NCI-H1694 treated with DMSO at 0.1 percent for 48 hours (cell line): Measurements from ENCODE around the gene USP17L22.
"Not testable (repeated sequence)": the region's sequence is repeated elsewhere in the genome, so short reads cannot be mapped to it uniquely, and the experiment has no call there.

Source experiments
- DNase-seq: peaks from one replicate; lab custom pipeline; 2025; lab: John Stamatoyannopoulos, UW

The USP17L22 gene, protein sequence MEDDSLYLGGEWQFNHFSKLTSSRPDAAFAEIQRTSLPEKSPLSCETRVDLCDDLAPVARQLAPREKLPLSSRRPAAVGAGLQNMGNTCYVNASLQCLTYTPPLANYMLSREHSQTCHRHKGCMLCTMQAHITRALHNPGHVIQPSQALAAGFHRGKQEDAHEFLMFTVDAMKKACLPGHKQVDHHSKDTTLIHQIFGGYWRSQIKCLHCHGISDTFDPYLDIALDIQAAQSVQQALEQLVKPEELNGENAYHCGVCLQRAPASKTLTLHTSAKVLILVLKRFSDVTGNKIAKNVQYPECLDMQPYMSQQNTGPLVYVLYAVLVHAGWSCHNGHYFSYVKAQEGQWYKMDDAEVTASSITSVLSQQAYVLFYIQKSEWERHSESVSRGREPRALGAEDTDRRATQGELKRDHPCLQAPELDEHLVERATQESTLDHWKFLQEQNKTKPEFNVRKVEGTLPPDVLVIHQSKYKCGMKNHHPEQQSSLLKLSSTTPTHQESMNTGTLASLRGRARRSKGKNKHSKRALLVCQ

DNA sequence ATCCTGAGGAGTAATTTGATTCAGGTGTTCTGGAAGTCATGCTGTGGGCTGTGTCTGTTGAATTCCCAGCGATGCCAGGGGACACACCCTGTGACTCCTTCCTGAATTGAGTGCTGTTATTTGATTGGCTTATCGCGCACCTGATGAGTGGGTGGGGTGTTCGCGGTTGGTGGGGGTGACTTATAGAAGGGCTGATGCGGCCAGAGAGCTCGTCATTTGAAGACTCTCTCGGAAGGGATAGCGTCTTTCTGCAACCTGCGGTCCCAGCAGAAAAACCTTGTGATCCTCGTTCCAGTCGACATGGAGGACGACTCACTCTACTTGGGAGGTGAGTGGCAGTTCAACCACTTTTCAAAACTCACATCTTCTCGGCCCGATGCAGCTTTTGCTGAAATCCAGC, at the start of gene USP17L22:
Gene USP17L22 (plus strand): TSS at position 301 of the 400 bp plus-strand sequence. CDS start 0 bp downstream, at position 301.
- DNase-seq = not testable (repeated sequence)

DNA sequence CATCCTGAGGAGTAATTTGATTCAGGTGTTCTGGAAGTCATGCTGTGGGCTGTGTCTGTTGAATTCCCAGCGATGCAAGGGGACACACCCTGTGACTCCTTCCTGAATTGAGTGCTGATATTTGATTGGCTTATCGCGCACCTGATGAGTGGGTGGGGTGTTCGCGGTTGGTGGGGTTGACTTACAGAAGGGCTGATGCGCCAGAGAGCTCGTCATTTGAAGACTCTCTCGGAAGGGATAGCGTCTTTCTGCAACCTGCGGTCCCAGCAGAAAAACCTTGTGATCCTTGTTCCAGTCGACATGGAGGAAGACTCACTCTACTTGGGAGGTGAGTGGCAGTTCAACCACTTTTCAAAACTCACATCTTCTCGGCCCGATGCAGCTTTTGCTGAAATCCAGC, 47.6 kb upstream of the USP17L22 start, which contains the start of gene USP17L12:
Gene USP17L12 (plus strand): TSS at position 301 of the 400 bp plus-strand sequence. CDS start 0 bp downstream, at position 301.
- not testable (repeated sequence) for DNase-seq

DNA sequence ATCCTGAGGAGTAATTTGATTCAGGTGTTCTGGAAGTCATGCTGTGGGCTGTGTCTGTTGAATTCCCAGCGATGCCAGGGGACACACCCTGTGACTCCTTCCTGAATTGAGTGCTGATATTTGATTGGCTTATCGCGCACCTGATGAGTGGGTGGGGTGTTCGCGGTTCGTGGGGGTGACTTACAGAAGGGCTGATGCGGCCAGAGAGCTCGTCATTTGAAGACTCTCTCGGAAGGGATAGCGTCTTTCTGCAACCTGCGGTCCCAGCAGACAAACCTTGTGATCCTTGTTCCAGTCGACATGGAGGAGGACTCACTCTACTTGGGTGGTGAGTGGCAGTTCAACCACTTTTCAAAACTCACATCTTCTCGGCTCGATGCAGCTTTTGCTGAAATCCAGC, 42.8 kb upstream of the USP17L22 start, which contains the start of gene USP17L13:
Gene USP17L13 (plus strand): TSS at position 301 of the 400 bp plus-strand sequence. CDS start 0 bp downstream, at position 301.
- DNase-seq = not testable (repeated sequence)

DNA sequence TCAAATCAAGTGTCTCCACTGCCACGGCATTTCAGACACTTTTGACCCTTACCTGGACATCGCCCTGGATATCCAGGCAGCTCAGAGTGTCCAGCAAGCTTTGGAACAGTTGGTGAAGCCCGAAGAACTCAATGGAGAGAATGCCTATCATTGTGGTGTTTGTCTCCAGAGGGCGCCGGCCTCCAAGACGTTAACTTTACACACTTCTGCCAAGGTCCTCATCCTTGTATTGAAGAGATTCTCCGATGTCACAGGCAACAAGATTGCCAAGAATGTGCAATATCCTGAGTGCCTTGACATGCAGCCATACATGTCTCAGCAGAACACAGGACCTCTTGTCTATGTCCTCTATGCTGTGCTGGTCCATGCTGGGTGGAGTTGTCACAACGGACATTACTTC, 37.2 kb upstream of the USP17L22 start:
- not testable (repeated sequence) for DNase-seq

DNA sequence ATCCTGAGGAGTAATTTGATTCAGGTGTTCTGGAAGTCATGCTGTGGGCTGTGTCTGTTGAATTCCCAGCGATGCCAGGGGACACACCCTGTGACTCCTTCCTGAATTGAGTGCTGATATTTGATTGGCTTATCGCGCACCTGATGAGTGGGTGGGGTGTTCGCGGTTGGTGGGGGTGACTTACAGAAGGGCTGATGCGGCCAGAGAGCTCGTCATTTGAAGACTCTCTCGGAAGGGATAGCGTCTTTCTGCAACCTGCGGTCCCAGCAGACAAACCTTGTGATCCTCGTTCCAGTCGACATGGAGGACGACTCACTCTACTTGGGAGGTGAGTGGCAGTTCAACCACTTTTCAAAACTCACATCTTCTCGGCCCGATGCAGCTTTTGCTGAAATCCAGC, 33.3 kb upstream of the USP17L22 start, which contains the start of gene USP17L15:
Gene USP17L15 (plus strand): TSS at position 301 of the 400 bp plus-strand sequence. CDS start 0 bp downstream, at position 301.
- not testable (repeated sequence) for DNase-seq

DNA sequence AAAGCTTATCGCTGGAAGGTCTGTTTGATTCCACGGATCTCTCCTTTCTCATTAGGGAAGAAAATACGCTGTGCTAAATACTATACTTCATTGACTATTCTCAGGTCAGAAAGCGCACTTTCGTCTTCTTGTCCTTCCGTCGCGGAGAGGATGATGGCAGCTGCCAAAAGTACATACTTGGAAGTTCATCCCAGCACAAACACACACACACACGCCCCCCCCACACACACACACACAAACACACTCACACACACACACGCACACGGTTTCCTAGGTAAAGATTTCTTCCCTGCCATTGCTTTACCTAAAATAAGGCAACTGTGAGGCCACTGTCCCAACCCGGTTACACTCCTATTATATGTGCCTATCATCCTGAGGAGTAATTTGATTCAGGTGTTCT, 29.0 kb upstream of the USP17L22 start:
- not testable (repeated sequence) for DNase-seq

DNA sequence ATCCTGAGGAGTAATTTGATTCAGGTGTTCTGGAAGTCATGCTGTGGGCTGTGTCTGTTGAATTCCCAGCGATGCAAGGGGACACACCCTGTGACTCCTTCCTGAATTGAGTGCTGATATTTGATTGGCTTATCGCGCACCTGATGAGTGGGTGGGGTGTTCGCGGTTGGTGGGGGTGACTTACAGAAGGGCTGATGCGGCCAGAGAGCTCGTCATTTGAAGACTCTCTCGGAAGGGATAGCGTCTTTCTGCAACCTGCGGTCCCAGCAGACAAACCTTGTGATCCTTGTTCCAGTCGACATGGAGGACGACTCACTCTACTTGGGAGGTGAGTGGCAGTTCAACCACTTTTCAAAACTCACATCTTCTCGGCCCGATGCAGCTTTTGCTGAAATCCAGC, 23.8 kb upstream of the USP17L22 start, which contains the start of gene USP17L17:
Gene USP17L17 (plus strand): TSS at position 301 of the 400 bp plus-strand sequence. CDS start 0 bp downstream, at position 301.
- not testable (repeated sequence) for DNase-seq

DNA sequence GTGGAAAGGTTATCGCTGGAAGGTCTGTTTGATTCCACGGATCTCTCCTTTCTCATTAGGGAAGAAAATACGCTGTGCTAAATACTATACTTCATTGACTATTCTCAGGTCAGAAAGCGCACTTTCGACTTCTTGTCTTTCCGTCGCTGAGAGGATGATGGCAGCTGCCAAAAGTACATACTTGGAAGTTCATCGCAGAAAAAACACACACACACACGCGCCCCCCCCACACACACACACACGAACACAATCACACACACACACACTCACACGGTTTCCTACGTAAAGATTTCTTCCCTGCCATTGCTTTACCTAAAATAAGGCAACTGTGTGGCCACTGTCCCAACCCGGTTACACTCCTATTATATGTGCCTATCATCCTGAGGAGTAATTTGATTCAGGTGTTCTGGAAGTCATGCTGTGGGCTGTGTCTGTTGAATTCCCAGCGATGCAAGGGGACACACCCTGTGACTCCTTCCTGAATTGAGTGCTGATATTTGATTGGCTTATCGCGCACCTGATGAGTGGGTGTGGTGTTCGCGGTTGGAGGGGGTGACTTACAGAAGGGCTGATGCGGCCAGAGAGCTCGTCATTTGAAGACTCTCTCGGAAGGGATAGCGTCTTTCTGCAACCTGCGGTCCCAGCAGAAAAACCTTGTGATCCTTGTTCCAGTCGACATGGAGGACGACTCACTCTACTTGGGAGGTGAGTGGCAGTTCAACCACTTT, 19.3 kb upstream of the USP17L22 start, which contains the start of gene USP17L18:
Gene USP17L18 (plus strand): TSS at position 678 of the 728 bp plus-strand sequence. CDS start 0 bp downstream, at position 678.
- not testable (repeated sequence) for DNase-seq

DNA sequence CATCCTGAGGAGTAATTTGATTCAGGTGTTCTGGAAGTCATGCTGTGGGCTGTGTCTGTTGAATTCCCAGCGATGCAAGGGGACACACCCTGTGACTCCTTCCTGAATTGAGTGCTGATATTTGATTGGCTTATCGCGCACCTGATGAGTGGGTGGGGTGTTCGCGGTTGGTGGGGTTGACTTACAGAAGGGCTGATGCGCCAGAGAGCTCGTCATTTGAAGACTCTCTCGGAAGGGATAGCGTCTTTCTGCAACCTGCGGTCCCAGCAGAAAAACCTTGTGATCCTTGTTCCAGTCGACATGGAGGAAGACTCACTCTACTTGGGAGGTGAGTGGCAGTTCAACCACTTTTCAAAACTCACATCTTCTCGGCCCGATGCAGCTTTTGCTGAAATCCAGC, 14.3 kb upstream of the USP17L22 start, which contains the start of gene USP17L19:
Gene USP17L19 (plus strand): TSS at position 301 of the 400 bp plus-strand sequence. CDS start 0 bp downstream, at position 301.
- DNase-seq = not testable (repeated sequence)

DNA sequence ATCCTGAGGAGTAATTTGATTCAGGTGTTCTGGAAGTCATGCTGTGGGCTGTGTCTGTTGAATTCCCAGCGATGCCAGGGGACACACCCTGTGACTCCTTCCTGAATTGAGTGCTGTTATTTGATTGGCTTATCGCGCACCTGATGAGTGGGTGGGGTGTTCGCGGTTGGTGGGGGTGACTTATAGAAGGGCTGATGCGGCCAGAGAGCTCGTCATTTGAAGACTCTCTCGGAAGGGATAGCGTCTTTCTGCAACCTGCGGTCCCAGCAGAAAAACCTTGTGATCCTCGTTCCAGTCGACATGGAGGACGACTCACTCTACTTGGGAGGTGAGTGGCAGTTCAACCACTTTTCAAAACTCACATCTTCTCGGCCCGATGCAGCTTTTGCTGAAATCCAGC, 9.6 kb upstream of the USP17L22 start, which contains the start of gene USP17L20:
Gene USP17L20 (plus strand): TSS at position 301 of the 400 bp plus-strand sequence. CDS start 0 bp downstream, at position 301.
- not testable (repeated sequence) for DNase-seq

DNA sequence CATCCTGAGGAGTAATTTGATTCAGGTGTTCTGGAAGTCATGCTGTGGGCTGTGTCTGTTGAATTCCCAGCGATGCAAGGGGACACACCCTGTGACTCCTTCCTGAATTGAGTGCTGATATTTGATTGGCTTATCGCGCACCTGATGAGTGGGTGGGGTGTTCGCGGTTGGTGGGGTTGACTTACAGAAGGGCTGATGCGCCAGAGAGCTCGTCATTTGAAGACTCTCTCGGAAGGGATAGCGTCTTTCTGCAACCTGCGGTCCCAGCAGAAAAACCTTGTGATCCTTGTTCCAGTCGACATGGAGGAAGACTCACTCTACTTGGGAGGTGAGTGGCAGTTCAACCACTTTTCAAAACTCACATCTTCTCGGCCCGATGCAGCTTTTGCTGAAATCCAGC, 4.8 kb upstream of the USP17L22 start, which contains the start of gene USP17L21:
Gene USP17L21 (plus strand): TSS at position 301 of the 400 bp plus-strand sequence. CDS start 0 bp downstream, at position 301.
- not testable (repeated sequence) for DNase-seq

DNA sequence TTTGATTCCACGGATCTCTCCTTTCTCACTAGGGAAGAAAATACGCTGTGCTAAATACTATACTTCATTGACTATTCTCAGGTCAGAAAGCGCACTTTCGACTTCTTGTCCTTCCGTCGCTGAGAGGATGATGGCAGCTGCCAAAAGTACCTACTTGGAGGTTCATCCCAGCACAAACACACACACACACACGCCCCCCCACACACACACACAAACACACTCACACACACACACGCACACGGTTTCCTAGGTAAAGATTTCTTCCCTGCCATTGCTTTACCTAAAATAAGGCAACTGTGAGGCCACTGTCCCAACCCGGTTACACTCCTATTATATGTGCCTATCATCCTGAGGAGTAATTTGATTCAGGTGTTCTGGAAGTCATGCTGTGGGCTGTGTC, 4.3 kb downstream of the USP17L22 start:
- DNase-seq = not testable (repeated sequence)
